WTC11 (cell line): ENCODE measurements around the gene ACVR2B.

Source experiments
- FOXP1 ChIP-seq: sonication (generic); formaldehyde crosslinking; IDR thresholded peaks from 2 replicates; pipeline ENCODE4 v1.8.0; 2022; ENCODE audit warnings: missing genetic modification reagents, mild to moderate bottlenecking, moderate library complexity, borderline replicate concordance
- NFE2L1 ChIP-seq: sonication (generic); formaldehyde crosslinking; IDR thresholded peaks from 2 replicates; pipeline ENCODE4 v1.8.1; 2023; ENCODE audit warnings: missing genetic modification reagents
- NFYB ChIP-seq: sonication (generic); formaldehyde crosslinking; conservative IDR thresholded peaks from 2 replicates; pipeline ENCODE4 v1.8.0; 2022; ENCODE audit warnings: low read depth, missing genetic modification reagents
- NR1H2 ChIP-seq: sonication (generic); formaldehyde crosslinking; IDR thresholded peaks from 2 replicates; pipeline ENCODE4 v1.9.0; 2021; ENCODE audit warnings: mild to moderate bottlenecking, moderate library complexity, missing genetic modification reagents
- NR2C2 ChIP-seq: sonication (generic); formaldehyde crosslinking; IDR thresholded peaks from 2 replicates; pipeline ENCODE4 v1.8.0; 2022; ENCODE audit warnings: mild to moderate bottlenecking, missing genetic modification reagents
- SMAD4 ChIP-seq: sonication (generic); formaldehyde crosslinking; IDR thresholded peaks from 2 replicates; pipeline ENCODE4 v1.8.0; 2022; ENCODE audit warnings: mild to moderate bottlenecking, missing genetic modification reagents
- SP1 ChIP-seq: sonication (generic); formaldehyde crosslinking; conservative IDR thresholded peaks from 2 replicates; pipeline ENCODE4 v1.8.1; 2022; ENCODE audit warnings: missing genetic modification reagents
- TEAD4 ChIP-seq: sonication (generic); formaldehyde crosslinking; IDR thresholded peaks from 2 replicates; pipeline ENCODE4 v1.8.0; 2022; ENCODE audit warnings: mild to moderate bottlenecking, missing genetic modification reagents
- TF ChIP-seq, protein P1 (sequence below): fragments of 200-600 bp; IDR thresholded peaks from 2 replicates; pipeline ENCODE4 v1.8.0; 2022; ENCODE audit warnings: antibody characterized with exemption
- TF ChIP-seq, protein P2 (sequence below): sonication (generic); formaldehyde crosslinking; IDR thresholded peaks from 2 replicates; pipeline ENCODE4 v1.8.1; 2022; ENCODE audit warnings: mild to moderate bottlenecking, moderate library complexity, missing genetic modification reagents
- TF ChIP-seq, protein P3 (sequence below): sonication (generic); formaldehyde crosslinking; IDR thresholded peaks from 2 replicates; pipeline ENCODE4 v1.8.0; 2022; ENCODE audit warnings: mild to moderate bottlenecking, missing genetic modification reagents
- TF ChIP-seq, protein P4 (sequence below): sonication (generic); formaldehyde crosslinking; IDR thresholded peaks from 2 replicates; pipeline ENCODE4 v1.8.0; 2023; ENCODE audit warnings: missing genetic modification reagents, mild to moderate bottlenecking, borderline replicate concordance
- TF ChIP-seq, protein P5 (sequence below): sonication (generic); formaldehyde crosslinking; IDR thresholded peaks from 2 replicates; pipeline ENCODE4 v1.8.0; 2023; ENCODE audit warnings: mild to moderate bottlenecking, missing genetic modification reagents

GRCh38 chr3:38536671-38537070, 83.0 kb downstream of the ACVR2B start:
- TF ChIP-seq, protein P1, sequence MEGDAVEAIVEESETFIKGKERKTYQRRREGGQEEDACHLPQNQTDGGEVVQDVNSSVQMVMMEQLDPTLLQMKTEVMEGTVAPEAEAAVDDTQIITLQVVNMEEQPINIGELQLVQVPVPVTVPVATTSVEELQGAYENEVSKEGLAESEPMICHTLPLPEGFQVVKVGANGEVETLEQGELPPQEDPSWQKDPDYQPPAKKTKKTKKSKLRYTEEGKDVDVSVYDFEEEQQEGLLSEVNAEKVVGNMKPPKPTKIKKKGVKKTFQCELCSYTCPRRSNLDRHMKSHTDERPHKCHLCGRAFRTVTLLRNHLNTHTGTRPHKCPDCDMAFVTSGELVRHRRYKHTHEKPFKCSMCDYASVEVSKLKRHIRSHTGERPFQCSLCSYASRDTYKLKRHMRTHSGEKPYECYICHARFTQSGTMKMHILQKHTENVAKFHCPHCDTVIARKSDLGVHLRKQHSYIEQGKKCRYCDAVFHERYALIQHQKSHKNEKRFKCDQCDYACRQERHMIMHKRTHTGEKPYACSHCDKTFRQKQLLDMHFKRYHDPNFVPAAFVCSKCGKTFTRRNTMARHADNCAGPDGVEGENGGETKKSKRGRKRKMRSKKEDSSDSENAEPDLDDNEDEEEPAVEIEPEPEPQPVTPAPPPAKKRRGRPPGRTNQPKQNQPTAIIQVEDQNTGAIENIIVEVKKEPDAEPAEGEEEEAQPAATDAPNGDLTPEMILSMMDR, result no peak
- TF ChIP-seq SP1 (CRISPR knock-in tag) (no peak), NFYB (CRISPR knock-in tag) (no peak), SMAD4 (CRISPR knock-in tag) (no peak), NFE2L1 (CRISPR knock-in tag) (no peak), TEAD4 (no peak), NR2C2 (CRISPR knock-in tag) (no peak), FOXP1 (no peak), NR1H2 (CRISPR knock-in tag) (no peak)
- TF ChIP-seq, protein P2, sequence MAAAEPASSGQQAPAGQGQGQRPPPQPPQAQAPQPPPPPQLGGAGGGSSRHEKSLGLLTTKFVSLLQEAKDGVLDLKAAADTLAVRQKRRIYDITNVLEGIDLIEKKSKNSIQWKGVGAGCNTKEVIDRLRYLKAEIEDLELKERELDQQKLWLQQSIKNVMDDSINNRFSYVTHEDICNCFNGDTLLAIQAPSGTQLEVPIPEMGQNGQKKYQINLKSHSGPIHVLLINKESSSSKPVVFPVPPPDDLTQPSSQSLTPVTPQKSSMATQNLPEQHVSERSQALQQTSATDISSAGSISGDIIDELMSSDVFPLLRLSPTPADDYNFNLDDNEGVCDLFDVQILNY (CRISPR knock-in tag), result no peak
- TF ChIP-seq, protein P3, sequence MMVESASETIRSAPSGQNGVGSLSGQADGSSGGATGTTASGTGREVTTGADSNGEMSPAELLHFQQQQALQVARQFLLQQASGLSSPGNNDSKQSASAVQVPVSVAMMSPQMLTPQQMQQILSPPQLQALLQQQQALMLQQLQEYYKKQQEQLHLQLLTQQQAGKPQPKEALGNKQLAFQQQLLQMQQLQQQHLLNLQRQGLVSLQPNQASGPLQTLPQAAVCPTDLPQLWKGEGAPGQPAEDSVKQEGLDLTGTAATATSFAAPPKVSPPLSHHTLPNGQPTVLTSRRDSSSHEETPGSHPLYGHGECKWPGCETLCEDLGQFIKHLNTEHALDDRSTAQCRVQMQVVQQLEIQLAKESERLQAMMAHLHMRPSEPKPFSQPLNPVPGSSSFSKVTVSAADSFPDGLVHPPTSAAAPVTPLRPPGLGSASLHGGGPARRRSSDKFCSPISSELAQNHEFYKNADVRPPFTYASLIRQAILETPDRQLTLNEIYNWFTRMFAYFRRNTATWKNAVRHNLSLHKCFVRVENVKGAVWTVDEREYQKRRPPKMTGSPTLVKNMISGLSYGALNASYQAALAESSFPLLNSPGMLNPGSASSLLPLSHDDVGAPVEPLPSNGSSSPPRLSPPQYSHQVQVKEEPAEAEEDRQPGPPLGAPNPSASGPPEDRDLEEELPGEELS (CRISPR knock-in tag), result no peak
- TF ChIP-seq, protein P4, sequence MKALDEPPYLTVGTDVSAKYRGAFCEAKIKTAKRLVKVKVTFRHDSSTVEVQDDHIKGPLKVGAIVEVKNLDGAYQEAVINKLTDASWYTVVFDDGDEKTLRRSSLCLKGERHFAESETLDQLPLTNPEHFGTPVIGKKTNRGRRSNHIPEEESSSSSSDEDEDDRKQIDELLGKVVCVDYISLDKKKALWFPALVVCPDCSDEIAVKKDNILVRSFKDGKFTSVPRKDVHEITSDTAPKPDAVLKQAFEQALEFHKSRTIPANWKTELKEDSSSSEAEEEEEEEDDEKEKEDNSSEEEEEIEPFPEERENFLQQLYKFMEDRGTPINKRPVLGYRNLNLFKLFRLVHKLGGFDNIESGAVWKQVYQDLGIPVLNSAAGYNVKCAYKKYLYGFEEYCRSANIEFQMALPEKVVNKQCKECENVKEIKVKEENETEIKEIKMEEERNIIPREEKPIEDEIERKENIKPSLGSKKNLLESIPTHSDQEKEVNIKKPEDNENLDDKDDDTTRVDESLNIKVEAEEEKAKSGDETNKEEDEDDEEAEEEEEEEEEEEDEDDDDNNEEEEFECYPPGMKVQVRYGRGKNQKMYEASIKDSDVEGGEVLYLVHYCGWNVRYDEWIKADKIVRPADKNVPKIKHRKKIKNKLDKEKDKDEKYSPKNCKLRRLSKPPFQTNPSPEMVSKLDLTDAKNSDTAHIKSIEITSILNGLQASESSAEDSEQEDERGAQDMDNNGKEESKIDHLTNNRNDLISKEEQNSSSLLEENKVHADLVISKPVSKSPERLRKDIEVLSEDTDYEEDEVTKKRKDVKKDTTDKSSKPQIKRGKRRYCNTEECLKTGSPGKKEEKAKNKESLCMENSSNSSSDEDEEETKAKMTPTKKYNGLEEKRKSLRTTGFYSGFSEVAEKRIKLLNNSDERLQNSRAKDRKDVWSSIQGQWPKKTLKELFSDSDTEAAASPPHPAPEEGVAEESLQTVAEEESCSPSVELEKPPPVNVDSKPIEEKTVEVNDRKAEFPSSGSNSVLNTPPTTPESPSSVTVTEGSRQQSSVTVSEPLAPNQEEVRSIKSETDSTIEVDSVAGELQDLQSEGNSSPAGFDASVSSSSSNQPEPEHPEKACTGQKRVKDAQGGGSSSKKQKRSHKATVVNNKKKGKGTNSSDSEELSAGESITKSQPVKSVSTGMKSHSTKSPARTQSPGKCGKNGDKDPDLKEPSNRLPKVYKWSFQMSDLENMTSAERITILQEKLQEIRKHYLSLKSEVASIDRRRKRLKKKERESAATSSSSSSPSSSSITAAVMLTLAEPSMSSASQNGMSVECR (CRISPR knock-in tag), result no peak
- TF ChIP-seq, protein P5, sequence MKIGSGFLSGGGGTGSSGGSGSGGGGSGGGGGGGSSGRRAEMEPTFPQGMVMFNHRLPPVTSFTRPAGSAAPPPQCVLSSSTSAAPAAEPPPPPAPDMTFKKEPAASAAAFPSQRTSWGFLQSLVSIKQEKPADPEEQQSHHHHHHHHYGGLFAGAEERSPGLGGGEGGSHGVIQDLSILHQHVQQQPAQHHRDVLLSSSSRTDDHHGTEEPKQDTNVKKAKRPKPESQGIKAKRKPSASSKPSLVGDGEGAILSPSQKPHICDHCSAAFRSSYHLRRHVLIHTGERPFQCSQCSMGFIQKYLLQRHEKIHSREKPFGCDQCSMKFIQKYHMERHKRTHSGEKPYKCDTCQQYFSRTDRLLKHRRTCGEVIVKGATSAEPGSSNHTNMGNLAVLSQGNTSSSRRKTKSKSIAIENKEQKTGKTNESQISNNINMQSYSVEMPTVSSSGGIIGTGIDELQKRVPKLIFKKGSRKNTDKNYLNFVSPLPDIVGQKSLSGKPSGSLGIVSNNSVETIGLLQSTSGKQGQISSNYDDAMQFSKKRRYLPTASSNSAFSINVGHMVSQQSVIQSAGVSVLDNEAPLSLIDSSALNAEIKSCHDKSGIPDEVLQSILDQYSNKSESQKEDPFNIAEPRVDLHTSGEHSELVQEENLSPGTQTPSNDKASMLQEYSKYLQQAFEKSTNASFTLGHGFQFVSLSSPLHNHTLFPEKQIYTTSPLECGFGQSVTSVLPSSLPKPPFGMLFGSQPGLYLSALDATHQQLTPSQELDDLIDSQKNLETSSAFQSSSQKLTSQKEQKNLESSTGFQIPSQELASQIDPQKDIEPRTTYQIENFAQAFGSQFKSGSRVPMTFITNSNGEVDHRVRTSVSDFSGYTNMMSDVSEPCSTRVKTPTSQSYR (CRISPR knock-in tag), result no peak
